ENCODE results near the gene ZNF521. TPM values are rescaled to one million over a fixed set of nuclear protein-coding genes. Genes with fewer than 3 reads are reported as not detected.

Gene ZNF521
- total and polyA plus RNA-seq, 10 of the 15 experiments (the other 5 are each of a cell fraction or from before 2014, with no cell fraction given): 0.02 to 0.05 (median 0.04) TPM; not detected in 6

DNA sequence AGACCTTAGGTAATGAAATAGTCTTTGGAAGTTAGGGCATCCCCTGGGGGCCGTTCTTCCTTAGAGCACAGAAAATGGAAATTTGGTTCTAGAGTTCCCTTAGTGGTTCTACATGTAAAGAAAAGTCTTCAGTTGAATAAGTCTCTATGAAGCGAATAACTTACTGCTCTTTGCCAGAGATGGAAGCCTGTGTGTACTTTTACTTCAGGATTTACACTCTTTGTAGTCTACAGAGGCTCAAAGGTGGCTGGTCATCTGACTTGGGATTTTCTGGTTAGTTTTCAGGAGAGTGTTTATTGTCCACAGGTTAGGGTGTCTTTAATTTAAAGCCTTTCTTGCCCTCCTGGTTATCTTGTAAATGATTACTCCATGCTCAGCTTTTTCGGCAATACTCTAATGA lies 210.6 kb downstream of the ZNF521 start:
- BruUV-seq (replicated peaks): no TSS peak
- Histone ChIP-seq H2AFZ (ENCODE audit: control insufficient read depth, low read depth, low read length) (no peak overlapping the region), H3K9me3 (replicated peaks; ENCODE audit: control insufficient read depth, insufficient read depth, low read length) (no peaks in the 10 kb centered on the region), H3K27me3 (replicated peaks in 1 of 2; ENCODE audit: control insufficient read depth in 2 of 2, insufficient read depth in 2 of 2, low read length in 1 of 2) (no peaks in the 10 kb centered on the region), H3K27ac (ENCODE audit: control insufficient read depth, insufficient read depth) (no peak overlapping the region), H3K4me2 (ENCODE audit: control insufficient read depth, insufficient read depth) (no peak overlapping the region), H3K4me1 (ENCODE audit: control insufficient read depth, insufficient read depth, low read length) (no peaks in the 10 kb centered on the region), H3K36me3 (ENCODE audit: control insufficient read depth in 2 of 2, insufficient read depth in 2 of 2, low read length in 1 of 2) (no peaks in the 10 kb centered on the region), H3K4me3 (no peak overlapping the region), H3K9ac (ENCODE audit: control insufficient read depth, insufficient read depth, low read length) (no peak overlapping the region), H3K79me2 (ENCODE audit: control insufficient read depth, insufficient read depth, low read length) (no peaks in the 10 kb centered on the region), H4K20me1 (ENCODE audit: control insufficient read depth, insufficient read depth) (no peaks in the 10 kb centered on the region)
- WGBS (ENCODE audit: insufficient coverage, insufficient replicate concordance, low lambda C conversion rate, missing lambda C conversion rate): 34% methylated on average over 3 of the region's 3 CpGs
- SMC1A ChIA-PET (ENCODE audit: uncharacterized antibody, unreplicated experiment): interaction anchor here (1.0 kb wide), 1 partner anchor 8 kb away, joined by 3 read pairs; no protein-coding TSS in a partner anchor
- FAIRE-seq: peak; percentile 54
- no peak for DNase-seq (ENCODE audit: low read depth, low spot score)
- no peak for ATAC-seq
- in situ Hi-C loops (cut with MboI): no loop called here
- RAD21 ChIA-PET (ENCODE audit: unreplicated experiment): no interaction called here
- CTCF ChIA-PET: interaction anchor here (1.1 kb wide), 1 partner anchor 31 kb away, joined by 3 read pairs; no protein-coding TSS in a partner anchor
- POLR2A ChIA-PET: no interaction called here
- intact Hi-C loops (cut with micrococcal nuclease; ENCODE audit: unreplicated experiment): no loop called here
- TF ChIP-seq MTA2 (IDR thresholded peaks at IDR 0.05; ENCODE audit: low read depth) (no peak), ZBED1 (IDR thresholded peaks at IDR 0.05; ENCODE audit: borderline replicate concordance) (no peak), RAD21 (IDR thresholded peaks at IDR 0.05; ENCODE audit: insufficient read depth, low read depth, low read length) (no peak), SIN3A (IDR thresholded peaks at IDR 0.05; ENCODE audit: low read depth, low read length) (no peak), CHD2 (IDR thresholded peaks at IDR 0.05; ENCODE audit: borderline replicate concordance, low read depth, low read length) (no peak), ETV6 (conservative IDR thresholded peaks at IDR 0.05 in 1 of 2, IDR thresholded peaks at IDR 0.05 in 1 of 2; ENCODE audit: borderline replicate concordance in 1 of 2, low read depth in 1 of 2) (no peak), ZNF207 (IDR thresholded peaks at IDR 0.05; ENCODE audit: borderline replicate concordance) (no peak)
- TF ChIP-seq, protein P1, sequence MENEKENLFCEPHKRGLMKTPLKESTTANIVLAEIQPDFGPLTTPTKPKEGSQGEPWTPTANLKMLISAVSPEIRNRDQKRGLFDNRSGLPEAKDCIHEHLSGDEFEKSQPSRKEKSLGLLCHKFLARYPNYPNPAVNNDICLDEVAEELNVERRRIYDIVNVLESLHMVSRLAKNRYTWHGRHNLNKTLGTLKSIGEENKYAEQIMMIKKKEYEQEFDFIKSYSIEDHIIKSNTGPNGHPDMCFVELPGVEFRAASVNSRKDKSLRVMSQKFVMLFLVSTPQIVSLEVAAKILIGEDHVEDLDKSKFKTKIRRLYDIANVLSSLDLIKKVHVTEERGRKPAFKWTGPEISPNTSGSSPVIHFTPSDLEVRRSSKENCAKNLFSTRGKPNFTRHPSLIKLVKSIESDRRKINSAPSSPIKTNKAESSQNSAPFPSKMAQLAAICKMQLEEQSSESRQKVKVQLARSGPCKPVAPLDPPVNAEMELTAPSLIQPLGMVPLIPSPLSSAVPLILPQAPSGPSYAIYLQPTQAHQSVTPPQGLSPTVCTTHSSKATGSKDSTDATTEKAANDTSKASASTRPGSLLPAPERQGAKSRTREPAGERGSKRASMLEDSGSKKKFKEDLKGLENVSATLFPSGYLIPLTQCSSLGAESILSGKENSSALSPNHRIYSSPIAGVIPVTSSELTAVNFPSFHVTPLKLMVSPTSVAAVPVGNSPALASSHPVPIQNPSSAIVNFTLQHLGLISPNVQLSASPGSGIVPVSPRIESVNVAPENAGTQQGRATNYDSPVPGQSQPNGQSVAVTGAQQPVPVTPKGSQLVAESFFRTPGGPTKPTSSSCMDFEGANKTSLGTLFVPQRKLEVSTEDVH (IDR thresholded peaks at IDR 0.05; ENCODE audit: low read depth, partially characterized antibody): no peak
- TF ChIP-seq, protein P2, sequence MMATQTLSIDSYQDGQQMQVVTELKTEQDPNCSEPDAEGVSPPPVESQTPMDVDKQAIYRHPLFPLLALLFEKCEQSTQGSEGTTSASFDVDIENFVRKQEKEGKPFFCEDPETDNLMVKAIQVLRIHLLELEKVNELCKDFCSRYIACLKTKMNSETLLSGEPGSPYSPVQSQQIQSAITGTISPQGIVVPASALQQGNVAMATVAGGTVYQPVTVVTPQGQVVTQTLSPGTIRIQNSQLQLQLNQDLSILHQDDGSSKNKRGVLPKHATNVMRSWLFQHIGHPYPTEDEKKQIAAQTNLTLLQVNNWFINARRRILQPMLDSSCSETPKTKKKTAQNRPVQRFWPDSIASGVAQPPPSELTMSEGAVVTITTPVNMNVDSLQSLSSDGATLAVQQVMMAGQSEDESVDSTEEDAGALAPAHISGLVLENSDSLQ (IDR thresholded peaks at IDR 0.05): no peak
- TF ChIP-seq, protein P3, sequence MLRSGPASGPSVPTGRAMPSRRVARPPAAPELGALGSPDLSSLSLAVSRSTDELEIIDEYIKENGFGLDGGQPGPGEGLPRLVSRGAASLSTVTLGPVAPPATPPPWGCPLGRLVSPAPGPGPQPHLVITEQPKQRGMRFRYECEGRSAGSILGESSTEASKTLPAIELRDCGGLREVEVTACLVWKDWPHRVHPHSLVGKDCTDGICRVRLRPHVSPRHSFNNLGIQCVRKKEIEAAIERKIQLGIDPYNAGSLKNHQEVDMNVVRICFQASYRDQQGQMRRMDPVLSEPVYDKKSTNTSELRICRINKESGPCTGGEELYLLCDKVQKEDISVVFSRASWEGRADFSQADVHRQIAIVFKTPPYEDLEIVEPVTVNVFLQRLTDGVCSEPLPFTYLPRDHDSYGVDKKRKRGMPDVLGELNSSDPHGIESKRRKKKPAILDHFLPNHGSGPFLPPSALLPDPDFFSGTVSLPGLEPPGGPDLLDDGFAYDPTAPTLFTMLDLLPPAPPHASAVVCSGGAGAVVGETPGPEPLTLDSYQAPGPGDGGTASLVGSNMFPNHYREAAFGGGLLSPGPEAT (IDR thresholded peaks at IDR 0.05; ENCODE audit: low read depth): no peak
- TF ChIP-seq, protein P4, sequence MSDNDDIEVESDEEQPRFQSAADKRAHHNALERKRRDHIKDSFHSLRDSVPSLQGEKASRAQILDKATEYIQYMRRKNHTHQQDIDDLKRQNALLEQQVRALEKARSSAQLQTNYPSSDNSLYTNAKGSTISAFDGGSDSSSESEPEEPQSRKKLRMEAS (IDR thresholded peaks at IDR 0.05; ENCODE audit: low read depth, low read length): no peak
- TF ChIP-seq, protein P5, sequence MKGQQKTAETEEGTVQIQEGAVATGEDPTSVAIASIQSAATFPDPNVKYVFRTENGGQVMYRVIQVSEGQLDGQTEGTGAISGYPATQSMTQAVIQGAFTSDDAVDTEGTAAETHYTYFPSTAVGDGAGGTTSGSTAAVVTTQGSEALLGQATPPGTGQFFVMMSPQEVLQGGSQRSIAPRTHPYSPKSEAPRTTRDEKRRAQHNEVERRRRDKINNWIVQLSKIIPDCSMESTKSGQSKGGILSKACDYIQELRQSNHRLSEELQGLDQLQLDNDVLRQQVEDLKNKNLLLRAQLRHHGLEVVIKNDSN (IDR thresholded peaks at IDR 0.05; ENCODE audit: borderline replicate concordance, extremely low read length, insufficient read depth, low read depth, low read length): no peak
- TF ChIP-seq, protein P6, sequence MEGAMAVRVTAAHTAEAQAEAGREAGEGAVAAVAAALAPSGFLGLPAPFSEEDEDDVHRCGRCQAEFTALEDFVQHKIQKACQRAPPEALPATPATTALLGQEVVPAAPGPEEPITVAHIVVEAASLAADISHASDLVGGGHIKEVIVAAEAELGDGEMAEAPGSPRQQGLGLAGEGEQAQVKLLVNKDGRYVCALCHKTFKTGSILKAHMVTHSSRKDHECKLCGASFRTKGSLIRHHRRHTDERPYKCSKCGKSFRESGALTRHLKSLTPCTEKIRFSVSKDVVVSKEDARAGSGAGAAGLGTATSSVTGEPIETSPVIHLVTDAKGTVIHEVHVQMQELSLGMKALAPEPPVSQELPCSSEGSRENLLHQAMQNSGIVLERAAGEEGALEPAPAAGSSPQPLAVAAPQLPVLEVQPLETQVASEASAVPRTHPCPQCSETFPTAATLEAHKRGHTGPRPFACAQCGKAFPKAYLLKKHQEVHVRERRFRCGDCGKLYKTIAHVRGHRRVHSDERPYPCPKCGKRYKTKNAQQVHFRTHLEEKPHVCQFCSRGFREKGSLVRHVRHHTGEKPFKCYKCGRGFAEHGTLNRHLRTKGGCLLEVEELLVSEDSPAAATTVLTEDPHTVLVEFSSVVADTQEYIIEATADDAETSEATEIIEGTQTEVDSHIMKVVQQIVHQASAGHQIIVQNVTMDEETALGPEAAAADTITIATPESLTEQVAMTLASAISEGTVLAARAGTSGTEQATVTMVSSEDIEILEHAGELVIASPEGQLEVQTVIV (IDR thresholded peaks at IDR 0.05; ENCODE audit: borderline replicate concordance, partially characterized antibody): no peak
